Left ventricle myocardium inferior (tissue), 1 donor: Measurements from ENCODE around the gene VASP. TPM values are rescaled to one million over a fixed set of nuclear protein-coding genes. Genes with fewer than 3 reads are reported as not detected.

Source experiments
- DNase-seq: peaks from one replicate; pipeline ENCODE4 v3.0.0-alpha.2; 2020
- H3K27ac ChIP-seq: fragments of 200-600 bp; replicated peaks from 2 replicates; pipeline ENCODE4 v1.8.0; 2021
- H3K27me3 ChIP-seq: fragments of 200-600 bp; 2 replicates; pipeline ENCODE4 v1.8.0; 2021; ENCODE audit warnings: low read depth
- H3K36me3 ChIP-seq: fragments of 200-600 bp; 2 replicates; pipeline ENCODE4 v1.8.0; 2021
- H3K4me1 ChIP-seq: fragments of 200-600 bp; 2 replicates; pipeline ENCODE4 v1.8.0; 2021
- H3K4me3 ChIP-seq: fragments of 200-600 bp; 2 replicates; pipeline ENCODE4 v1.8.0; 2021; ENCODE audit warnings: mild to moderate bottlenecking, moderate library complexity
- H3K9me3 ChIP-seq: fragments of 200-600 bp; replicated peaks from 2 replicates; pipeline ENCODE4 v1.8.0; 2021
- intact Hi-C: fragments of 100-400 bp; cut with micrococcal nuclease; formaldehyde crosslinking; loops from one replicate; pipeline ENCODE4 v1.11.0; 2022
- total RNA-seq: library from RNA; stranded (reverse); fragmentation: NEBNext Ultra II Directional; extraction: Animal tissue kit (Norgen Biotek cat#: 25700); gene quantifications from one replicate; pipeline ENCODE4 v1.2.1, GENCODE V29; 2021
- TF ChIP-seq, protein P1 (sequence below): fragments of 200-600 bp; IDR thresholded peaks from 2 replicates; pipeline ENCODE4 v1.8.0; 2021; ENCODE audit warnings: antibody characterized with exemption, mild to moderate bottlenecking, borderline replicate concordance
- donor health status: DM: no; HTN: yes; CAD: no; lungs with severe emphysema.

Gene VASP
- total RNA-seq, 1 donor from 2014 or later: 32.8 TPM

DNA sequence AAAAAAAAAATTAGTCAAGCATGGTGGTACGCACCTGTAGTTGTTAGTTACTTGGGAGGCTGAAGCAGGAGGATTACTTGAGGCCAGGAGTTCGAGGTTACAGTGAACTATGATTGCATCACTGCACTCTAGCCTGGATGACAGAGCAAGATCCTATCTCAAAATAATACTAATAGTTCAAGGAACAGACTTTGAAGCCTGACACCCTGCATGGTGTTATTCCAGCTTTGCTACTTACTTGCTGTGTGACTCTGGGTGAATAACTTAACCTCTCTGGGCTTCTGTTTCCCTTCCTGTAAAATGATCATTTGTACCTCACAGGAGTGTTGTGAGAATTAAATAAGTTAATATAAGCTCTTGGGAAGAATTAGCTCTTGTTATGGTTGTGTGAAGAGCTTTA, 43.0 kb upstream of the VASP start:
- H3K4me1 ChIP-seq: peaks cover 22% of the 10 kb centered on the region
- no peaks in the 10 kb centered on the region for H3K27me3 ChIP-seq
- TF ChIP-seq, protein P1, sequence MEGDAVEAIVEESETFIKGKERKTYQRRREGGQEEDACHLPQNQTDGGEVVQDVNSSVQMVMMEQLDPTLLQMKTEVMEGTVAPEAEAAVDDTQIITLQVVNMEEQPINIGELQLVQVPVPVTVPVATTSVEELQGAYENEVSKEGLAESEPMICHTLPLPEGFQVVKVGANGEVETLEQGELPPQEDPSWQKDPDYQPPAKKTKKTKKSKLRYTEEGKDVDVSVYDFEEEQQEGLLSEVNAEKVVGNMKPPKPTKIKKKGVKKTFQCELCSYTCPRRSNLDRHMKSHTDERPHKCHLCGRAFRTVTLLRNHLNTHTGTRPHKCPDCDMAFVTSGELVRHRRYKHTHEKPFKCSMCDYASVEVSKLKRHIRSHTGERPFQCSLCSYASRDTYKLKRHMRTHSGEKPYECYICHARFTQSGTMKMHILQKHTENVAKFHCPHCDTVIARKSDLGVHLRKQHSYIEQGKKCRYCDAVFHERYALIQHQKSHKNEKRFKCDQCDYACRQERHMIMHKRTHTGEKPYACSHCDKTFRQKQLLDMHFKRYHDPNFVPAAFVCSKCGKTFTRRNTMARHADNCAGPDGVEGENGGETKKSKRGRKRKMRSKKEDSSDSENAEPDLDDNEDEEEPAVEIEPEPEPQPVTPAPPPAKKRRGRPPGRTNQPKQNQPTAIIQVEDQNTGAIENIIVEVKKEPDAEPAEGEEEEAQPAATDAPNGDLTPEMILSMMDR: no peak
- no peak overlapping the region for H3K4me3 ChIP-seq
- DNase-seq: no peak
- H3K9me3 ChIP-seq: no peaks in the 10 kb centered on the region
- H3K27ac ChIP-seq: no peak overlapping the region
- intact Hi-C loops: no loop called here
- H3K36me3 ChIP-seq: no peaks in the 10 kb centered on the region

DNA sequence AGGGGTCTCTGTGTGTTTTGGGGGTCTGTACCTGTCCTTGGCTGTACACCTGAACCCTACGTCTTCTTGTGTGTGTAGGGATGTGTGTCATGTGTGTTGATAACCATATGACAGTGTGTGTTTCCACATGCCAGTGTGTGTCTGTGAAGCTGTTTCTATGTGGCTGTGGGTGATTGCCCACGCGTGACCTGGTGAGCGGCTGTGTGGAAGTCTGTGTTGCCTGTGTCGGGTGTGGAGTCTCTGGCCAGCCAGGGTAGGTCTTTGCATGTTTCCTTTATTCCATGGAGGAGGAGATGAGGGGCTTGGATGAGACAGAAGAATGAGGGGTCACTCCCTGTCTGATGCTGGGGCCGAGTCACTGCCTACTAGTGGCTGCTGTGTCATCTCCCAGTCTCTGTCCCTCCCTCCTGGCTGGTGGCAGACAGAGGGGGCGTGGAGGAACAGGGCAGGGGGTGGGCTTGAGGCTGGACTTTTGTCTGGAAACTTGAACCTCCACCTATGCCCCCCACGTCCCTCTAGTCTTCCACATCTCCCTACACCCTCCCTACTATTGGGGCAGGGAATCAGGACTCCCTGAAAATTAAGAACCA, 42.3 kb upstream of the VASP start:
- Histone ChIP-seq H3K27me3 (no peaks in the 10 kb centered on the region), H3K4me1 (peaks cover 29% of the 10 kb centered on the region), H3K4me3 (no peak overlapping the region), H3K27ac (no peak overlapping the region), H3K9me3 (no peaks in the 10 kb centered on the region), H3K36me3 (no peaks in the 10 kb centered on the region)
- TF ChIP-seq, protein P1: no peak
- intact Hi-C loops: no loop called here
- DNase-seq: no peak

DNA sequence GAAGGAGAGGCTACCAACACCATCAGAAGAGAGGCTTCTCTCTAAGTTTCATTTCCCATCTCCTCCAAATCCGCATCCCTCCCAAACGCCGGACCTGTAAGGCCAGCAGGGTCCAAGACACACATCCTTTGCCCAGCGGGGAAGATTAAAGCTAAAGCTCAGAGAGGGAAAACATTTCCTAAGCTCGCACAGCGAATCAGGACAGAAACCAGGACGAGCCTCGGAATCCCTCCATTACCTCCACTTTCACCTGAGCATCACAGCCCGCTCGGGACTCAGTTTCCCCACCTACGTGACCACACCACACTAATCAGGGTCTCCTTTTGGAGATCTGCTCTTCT, 40.2 kb upstream of the VASP start:
- DNase-seq: no peak
- H3K9me3 ChIP-seq: no peaks in the 10 kb centered on the region
- intact Hi-C loops: no loop called here

DNA sequence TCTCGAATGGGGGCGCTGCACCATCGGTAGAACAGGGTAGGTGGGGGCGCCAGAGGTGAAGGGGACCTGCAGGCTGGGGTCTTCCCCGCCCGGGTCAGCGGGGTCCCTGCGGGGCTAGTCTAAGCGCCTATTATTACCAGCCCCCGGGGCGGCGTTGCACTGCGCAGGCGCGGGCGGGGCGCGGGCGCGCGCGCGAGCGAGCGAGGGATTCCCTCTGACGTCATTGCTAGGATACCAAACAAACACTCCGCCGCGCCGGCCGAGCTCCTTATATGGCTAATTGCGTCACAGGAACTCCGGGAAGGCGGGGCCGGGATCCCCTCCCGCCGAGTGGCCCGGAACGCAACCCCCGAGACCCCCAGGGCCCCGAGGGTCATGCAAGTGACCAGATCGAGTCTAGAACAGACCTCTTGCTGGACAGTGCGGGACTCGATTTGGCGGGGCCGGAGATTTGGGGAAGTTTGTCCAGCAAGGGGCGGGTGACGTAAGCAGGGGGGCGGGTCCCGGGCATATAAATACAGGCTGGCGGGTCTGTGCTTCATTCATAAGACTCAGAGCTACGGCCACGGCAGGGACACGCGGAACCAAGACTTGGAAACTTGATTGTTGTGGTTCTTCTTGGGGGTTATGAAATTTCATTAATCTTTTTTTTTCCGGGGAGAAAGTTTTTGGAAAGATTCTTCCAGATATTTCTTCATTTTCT, 39.7 kb upstream of the VASP start, which contains the start of gene FOSB:
Gene FOSB, plus strand, starts transcription at position 541 of the 703 bp plus-strand sequence. CDS start 591 bp downstream, outside the sequence.
- TF ChIP-seq, protein P1: no peak
- Histone ChIP-seq H3K4me3 (peak within 1 kb of the TSS; percentile 81), H3K27ac (peak within 1 kb of the TSS; percentile 95), H3K4me1 (peaks cover 44% of the 10 kb centered on the region), H3K9me3 (no peaks in the 10 kb centered on the region), H3K36me3 (no peaks in the 10 kb centered on the region), H3K27me3 (peaks cover 12% of the 10 kb centered on the region)
- DNase-seq: peak; percentile 95
- intact Hi-C loops: no loop called here

More for the DNA sequence above, 40.2 kb upstream of the VASP start:
- peak overlapping the region; percentile 81 for H3K4me3 ChIP-seq
- H3K36me3 ChIP-seq: no peaks in the 10 kb centered on the region
- peaks cover 7% of the 10 kb centered on the region for H3K27me3 ChIP-seq
- peaks cover 38% of the 10 kb centered on the region for H3K4me1 ChIP-seq
- TF ChIP-seq, protein P1: no peak
- H3K27ac ChIP-seq: peak overlapping the region; percentile 95

DNA sequence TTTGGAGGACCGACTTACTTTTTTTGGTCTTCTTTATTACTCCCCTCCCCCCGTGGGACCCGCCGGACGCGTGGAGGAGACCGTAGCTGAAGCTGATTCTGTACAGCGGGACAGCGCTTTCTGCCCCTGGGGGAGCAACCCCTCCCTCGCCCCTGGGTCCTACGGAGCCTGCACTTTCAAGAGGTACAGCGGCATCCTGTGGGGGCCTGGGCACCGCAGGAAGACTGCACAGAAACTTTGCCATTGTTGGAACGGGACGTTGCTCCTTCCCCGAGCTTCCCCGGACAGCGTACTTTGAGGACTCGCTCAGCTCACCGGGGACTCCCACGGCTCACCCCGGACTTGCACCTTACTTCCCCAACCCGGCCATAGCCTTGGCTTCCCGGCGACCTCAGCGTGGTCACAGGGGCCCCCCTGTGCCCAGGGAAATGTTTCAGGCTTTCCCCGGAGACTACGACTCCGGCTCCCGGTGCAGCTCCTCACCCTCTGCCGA, 39.1 kb upstream of the VASP start:
- peaks cover 47% of the 10 kb centered on the region for H3K4me1 ChIP-seq
- H3K9me3 ChIP-seq: no peaks in the 10 kb centered on the region
- H3K36me3 ChIP-seq: no peaks in the 10 kb centered on the region
- peak overlapping the region; percentile 81 for H3K4me3 ChIP-seq
- intact Hi-C loops: no loop called here
- DNase-seq: no peak
- TF ChIP-seq, protein P1: no peak
- peak overlapping the region; percentile 95 for H3K27ac ChIP-seq
- peaks cover 18% of the 10 kb centered on the region for H3K27me3 ChIP-seq
